GM19452 (cell line): ENCODE results near the gene MARCHF3.
"Not testable (repeated sequence)": the region's sequence is repeated elsewhere in the genome, so short reads cannot be mapped to it uniquely, and the experiment has no call there.

ENCODE experiments used
- ATAC-seq: cut with Tn5 transposase; IDR thresholded peaks from one replicate; pipeline ENCODE4 v1.9.1; 2021; ENCODE audit not compliant: unreplicated experiment

MARCHF3 gene, protein sequence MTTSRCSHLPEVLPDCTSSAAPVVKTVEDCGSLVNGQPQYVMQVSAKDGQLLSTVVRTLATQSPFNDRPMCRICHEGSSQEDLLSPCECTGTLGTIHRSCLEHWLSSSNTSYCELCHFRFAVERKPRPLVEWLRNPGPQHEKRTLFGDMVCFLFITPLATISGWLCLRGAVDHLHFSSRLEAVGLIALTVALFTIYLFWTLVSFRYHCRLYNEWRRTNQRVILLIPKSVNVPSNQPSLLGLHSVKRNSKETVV

DNA sequence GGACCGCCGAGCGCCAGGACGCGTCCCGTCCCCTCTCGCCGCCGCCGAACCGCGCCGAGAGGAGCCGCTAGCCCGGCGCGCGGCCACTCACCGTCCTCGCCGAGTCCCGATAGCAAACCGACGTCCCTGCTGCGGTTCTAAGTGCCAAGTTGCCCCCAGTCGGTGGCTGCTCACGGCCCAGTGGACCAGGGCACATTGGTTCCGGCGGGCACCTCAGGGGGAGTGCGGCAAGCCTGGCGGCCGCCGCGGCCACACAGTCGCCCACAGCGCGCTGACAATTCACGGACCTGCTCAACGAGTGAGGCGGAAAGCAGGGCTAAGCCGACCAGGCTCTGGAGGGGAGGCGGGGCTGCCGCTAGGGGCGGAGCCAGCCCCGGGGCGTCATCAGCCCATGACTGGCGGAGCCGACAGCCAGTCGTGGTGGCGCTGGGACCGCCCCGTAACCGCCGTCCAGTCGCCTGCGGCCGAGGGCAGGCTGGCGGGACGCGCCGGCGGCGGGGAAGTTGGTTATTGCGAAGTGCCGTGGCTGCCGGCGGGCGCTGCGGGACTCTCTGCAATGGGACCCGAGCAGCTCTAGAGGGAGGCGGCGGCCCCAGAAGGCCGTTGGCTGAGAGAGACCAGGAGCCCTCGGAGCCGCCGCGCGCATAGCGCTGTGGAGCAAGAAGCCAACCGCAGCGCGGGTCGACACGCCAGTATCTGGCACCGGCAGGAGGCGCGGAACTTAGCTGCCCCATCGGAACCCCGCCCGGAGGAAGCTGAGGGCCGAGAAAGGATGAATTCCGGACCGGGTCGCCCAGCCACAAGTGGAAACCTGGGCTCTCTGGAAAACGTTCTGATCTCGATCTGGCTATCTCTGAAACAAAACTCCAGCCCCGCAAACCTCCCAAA, at the start of gene MARCHF3:
TSS of gene MARCHF3 (minus strand) at position 300 of the 888 bp plus-strand sequence. CDS start 112,387 bp downstream, outside the sequence.
- peak; percentile 96 for ATAC-seq

DNA sequence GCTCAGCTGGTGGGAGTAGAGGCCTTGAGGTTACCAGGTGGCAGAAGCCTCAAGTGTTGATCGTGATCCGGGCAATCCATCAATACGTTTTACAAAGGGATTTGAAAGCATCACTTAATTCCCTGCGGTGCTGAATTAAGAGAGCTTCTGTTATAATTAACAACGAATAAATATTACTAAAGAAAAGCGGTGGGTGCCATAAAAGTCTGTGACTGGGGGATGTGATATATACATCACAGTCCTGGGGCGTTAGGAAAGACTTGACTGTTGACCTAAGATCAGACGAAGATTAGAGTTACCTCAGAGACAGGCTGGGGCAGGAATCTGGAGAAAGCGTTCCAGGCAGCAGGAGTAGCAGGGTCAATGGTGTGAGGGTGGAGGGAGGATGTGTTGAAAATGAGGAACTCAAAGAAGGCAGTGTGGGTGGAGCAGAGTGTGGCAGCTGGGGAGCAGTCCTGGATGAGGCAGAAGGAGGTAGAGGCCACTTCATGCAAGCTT, 49.7 kb upstream of the MARCHF3 start:
- ATAC-seq, result no peak

DNA sequence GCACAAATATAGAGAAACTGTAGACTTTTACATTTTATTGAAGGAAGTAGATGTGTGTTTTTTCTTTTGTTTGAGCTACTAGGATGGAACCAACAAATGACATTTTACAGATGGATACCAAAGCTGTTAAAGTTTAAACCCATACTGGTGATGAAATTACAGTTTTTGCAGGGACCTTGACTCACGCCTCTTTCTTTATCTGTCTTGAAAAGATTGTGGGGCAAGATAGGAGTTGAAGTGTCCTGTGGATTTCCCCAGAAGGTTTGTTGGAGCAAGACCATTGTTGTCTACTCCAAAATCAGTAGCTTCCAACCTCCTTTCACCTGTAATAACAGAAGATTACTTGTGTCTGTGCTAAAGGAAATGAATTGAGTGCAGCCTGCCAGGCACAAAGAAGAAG, 47.0 kb upstream of the MARCHF3 start:
- ATAC-seq, result no peak

DNA sequence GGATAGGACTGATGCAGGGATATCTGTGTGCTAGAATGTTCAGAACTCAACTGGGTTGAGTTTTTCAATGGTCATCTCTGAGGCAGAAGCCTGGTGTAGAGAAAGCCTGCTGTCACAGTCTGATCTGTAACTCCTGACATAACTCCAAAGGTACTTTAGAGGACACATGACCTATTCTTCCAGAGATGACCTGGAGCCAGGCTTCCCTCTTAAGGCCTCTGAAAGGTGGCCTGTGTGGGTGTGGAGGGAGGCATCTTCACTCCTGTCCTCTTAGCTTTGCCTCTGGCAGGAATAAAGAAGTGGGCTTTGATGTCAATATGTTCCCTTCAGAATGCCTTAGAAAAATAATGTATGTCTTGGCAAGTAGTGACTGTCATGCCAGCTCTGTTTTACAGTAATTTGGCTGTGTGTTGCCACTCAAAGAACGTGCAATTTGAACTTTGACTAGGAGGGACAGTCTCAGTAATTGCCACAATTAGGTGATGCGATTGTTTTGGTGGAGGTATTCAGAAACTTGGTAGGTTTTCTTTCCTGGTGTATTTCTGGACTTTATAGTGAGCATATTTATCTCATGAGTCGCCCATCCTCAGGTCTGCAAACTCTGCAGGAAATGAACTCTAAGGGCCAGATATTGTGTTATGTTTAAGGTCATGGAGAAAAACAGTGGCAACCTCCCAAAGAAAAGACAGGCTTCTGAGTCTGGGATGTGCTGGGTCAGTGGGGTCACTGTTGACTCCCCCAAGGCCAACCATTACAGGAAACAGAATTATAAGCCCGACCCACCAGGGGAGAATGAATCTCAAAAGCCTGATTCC, 46.2 kb upstream of the MARCHF3 start:
- no peak for ATAC-seq

DNA sequence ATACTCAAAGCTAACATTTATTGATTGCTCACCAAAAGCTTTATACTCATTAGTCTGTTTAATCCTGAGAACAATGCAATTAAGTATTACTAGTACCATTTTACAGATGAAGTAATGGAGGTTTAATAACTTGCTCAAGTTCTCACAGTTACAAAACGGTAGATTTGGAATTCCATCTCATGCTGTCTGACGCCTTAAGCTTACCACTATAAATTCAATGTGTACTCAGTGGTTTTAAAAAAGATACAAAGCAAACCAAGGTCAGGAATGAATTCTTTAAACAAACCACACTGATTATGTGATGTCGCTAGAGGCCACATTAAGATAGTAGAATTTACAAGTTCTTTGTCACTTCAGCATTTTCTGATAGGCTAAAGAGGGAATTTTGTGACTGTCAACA, 44.1 kb upstream of the MARCHF3 start:
- ATAC-seq, result no peak

DNA sequence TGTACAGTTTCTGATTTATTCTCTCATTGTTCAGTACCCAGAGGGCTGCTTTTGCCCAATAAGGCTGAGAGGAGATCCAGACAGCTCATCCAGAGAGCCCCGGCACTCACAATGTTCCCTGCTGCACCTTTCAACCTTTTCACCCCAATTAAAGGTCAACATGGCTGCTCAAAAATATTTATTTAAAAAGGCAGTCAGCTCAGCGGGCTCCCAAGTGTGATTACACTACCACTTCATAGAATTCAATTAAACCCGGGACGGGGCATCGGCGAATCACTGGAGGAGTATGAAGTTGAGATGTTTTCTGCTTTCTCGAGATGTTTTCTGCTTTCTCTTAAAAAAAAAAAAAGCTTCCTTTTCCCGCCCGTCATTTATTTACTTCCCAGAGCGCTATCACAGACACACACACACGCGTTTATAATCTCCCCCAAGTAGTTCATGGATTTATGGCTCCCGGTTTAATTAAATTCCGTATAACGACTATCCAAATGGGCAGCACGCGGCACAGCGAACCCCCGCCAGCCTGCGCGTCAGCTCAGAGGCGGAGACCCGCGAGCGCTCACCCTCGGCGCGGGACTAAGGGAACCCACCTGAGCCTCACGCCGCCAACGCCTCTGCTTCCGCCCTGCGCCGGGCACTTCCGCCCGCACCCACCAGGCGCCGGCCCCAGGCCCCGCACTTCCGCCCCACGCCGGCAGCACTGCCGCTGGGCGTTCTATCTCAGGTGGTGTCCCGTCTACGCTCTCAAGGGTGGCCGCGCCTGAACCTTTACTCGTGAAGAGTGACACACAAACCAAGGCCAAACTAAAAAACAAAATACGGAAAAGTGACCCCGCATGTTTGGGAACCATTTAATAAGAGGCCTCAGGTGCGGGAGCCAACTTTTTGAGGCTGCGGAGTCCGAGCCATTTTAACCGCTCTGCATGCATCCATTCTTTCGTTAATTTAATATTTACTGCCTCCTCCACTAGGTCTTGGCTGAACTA, 42.8 kb upstream of the MARCHF3 start, which contains the start of gene C5orf63:
TSS of gene C5orf63 (minus strand) at position 642 of the 986 bp plus-strand sequence. CDS start 14,507 bp downstream, outside the sequence.
- peak; percentile 100 for ATAC-seq

DNA sequence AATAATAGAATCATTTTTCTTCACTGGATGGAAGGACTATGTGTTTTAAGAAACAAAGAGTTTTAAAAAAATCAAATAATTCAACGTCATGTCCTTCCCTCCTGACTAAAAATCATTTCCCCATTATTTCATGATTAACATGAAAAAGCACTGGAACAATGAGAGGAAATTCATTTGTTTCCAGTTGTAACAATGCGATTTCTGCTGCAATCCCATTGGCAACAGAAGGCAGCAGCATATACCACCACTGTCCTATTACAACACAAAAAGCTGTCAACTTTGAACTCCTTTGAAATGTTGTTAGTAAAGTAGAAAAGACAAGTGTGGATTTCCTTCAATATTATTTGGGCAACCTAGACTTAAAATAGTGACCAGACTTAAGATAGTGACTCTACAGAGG, 39.9 kb upstream of the MARCHF3 start:
- no peak for ATAC-seq

DNA sequence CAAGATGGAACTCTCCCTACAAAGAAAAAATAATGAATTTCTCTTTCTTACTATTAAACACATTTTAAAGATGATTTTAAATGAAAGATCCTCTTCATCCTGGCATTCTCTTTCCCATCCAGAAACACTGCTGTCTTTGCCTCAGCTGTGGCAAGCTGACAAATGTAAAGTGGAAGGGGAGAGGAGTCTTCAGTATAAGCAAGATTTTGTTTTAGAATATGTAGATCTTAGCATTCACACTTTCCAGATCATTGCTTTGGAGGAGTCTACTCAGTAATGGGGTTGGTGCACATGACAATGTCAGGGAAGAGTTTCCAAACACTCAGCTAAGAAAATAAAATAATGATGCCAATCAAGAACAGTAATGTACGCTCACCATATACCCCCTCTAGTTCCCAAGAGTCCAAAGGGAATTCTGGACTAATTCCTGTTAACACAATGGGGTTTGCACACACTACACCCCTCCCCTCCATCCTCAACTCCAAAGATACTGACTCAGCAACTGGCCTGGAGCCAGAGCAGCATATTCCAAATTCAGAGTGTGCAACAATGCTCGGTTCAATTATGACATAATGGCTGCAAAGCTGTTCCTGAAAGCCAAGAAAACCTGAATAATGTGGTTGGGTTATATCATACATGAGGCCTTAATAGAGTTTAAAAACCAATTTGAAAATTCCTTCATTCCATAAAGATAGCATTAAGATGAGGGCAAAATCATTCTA, 38.3 kb upstream of the MARCHF3 start:
- no peak for ATAC-seq

DNA sequence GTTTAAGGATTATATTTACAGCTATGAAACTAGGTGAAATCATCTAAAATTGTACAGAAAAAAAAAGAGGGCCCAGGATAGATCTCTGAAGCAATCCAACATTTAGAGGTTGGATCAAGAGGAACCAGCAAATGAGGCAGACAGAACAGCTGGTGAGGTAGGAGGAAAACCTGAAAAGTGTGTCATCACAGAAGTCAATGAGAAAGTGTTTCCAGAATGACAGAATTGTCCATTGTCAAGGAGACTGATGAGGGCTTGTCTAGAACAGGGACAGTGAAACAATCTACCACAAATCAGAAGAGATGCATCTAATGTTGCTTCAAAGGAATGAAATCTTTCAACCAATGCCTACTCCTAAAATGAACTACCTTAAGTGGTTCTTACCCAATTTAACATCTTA, 36.4 kb upstream of the MARCHF3 start:
- ATAC-seq, result no peak

DNA sequence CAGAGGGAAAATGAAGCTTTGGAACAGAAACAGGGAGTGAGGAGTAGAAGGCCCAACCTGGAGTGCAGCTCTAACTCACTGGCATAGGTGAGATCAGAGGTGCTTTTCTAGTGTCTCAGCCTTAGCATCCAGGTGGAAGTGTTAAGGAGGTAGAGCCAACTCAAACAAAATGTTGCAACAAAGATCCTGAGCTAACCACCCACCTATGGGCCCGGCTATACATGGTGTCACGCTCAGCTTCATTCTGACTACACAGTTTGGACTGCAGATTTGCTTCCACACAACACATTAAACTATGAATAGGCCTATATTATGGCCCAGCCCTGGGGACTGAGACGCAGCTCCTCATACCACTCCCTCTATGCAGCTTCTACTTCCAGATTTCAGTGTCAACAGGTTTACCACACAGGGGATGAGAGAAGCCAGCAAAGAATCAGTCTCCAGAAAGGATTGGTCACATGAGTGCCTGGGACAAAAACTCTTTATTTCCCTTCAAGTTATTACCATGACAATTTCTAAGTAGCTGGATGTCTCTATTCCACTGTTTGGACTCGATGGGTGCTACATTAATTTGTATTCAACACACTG, 34.0 kb upstream of the MARCHF3 start:
- ATAC-seq, result no peak

DNA sequence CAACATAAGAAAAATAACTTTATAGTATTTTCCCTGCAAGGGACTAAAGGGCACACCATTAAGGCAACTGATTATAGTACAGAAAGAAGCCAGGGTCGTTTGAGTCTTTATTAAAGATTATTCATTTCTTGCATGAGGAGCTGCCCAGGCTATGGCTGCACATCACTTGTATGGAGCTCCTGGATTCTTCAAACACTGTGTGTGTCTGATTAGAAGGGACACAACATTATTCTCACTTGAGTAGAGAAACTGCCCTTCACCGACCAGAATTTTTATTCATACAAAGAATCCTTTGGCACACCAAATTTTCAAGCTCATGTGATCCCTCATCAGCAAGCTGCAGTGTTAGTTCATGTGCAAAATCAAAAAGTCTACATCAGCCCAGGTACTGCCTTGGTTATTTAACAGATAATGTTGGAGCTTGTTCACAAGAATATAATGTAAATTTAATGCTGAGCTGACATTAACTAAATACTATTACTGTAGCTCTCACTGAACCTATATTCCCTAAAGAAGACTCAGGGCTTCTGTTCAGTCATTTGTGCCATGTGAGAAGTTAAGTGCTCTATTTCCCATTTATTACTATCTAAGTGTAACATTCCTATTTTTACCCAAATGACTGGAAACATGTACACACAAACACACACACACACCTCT, 33.0 kb upstream of the MARCHF3 start:
- no peak for ATAC-seq

DNA sequence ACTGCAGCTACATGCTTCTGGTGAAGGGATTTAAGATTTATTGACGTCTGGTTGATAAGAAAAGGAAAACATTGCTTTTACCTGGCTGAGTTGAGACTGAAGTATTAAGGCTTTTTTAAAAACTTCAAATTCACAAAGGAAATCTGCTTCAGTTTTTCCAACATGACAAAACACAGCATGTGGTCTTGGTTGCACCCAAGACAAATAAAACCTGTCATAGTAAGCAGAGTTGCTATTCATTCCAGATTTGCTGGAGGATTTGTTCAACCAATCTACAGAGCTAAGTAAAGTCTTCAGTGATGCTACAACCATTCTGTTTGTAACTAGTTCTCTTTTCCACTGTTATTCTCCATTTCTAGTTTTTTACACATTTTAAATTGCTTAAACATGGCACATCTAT, 31.6 kb upstream of the MARCHF3 start:
- ATAC-seq, result no peak

DNA sequence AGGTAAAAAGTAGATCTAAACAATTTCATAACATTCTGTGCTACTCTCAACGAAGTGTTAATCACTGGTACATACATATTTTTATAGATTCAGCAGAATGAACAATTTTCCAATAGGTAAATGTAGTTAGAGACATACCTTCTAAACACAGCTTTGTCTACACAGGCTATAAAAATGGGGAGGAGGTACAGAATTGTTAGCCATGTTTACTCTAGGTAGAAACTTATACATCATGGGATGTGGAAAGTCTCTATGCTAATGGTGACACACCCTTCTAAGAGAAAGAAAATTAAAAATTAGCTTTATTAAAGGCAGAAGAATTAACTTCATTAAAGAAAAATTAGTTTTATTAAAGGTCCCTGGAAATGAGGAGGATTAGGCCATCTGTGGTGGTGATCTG, 31.2 kb upstream of the MARCHF3 start:
- no peak for ATAC-seq

DNA sequence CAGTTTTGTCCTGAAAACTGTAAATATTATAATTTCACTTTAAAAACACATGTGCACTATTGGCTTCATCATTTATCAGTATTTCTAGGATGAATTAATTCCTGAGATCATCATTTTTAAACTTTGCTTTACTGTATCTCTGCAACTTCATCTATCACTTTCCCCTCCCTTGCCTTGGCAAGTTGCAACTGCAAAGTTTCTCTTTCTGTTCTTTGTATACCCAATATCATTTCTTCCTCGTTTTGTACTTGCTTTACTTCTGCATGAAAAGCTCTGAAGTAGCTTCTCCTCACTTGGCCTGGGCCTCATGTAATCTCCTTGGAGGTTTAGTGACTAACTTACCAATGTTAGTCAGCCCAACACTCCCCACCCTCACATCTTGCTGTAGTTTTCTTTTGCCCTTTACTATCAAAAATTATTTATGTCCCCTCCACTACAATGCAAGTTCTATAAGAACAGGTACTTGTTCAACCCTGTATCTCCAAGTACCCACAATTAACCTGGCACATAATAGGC, 30.2 kb upstream of the MARCHF3 start:
- ATAC-seq, result no peak

DNA sequence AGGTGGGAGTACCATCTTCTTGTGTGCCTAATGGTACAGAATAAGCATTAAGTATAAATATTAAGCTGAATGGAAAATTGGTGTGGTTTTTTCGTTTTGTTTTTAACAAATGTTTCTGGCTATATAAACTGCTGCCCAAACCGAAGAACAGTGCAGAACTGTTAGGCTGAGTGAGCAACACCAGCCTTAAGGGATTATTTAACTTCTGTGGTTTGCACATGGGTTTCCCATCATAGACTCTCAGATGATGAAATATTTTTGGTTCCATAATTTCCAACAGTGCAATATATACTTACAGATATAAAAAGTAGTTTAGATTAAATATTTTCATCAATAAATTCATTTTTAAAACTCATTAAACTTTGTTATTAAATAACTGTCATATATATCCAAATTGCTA, 26.5 kb upstream of the MARCHF3 start:
- no peak for ATAC-seq

DNA sequence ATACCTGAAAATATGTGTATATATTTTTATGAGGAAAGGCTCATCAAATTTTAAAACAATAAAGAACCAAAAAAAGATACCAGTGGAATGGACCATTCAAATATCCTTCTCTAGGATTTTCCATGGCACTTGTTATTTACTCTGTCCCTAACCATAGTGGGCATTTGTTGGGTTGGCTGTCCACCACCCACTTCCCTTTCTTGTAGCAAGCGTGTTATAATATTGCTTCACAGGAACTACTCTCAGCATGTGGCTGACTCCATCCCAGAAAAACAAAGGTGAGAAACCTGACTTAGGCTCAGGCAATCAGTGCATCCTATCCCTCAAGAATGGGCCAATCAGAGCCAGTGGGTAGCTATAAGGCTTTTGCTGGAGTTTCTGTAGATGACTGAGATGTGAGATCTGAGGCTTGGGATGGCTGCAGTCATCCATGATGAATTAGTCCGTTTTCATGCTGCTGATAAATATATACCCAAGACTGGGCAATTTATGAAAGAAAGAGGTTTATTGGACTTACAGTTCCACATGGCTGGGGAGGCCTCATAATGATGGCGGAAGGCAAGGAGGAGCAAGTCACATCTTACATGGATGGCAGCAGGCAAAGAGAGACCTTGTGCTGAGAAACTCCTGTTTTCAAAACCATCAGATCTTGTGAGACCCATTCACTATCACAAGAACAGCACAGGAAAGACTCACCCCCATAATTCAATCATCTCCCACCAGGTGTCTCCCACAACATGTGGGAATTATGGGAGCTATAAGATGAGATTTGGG, 25.7 kb upstream of the MARCHF3 start:
- ATAC-seq, result no peak

DNA sequence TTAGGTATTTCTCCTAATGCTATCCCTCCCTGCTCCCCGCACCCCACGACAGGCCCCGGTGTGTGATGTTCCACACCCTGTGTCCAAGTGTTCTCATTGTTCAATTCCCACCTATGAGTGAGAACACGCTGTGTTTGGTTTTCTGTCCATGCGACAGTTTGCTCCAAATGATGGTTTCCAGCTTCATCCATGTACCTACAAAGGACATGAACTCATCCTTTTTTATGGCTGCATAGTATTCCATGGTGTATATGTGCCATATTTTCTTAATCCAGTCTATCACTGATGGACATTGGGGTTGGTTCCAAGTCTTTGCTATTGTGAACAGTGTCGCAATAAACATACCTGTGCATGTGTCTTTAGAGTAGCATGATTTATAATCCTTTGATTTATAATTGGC, 23.2 kb upstream of the MARCHF3 start:
- not testable (repeated sequence) for ATAC-seq
